GM23248 (cell line): ENCODE measurements around the gene ZNF444. TPM values are rescaled to one million over a fixed set of nuclear protein-coding genes. Genes with fewer than 3 reads are reported as not detected.
"Not testable (repeated sequence)": the region's sequence is repeated elsewhere in the genome, so short reads cannot be mapped to it uniquely, and the experiment has no call there.

Source experiments
- DNase-seq: peaks from one replicate; pipeline ENCODE4 v3.0.0-alpha.2; 2015
- H2AFZ ChIP-seq: fragments of 200-600 bp; sonication (generic); 2 replicates; pipeline ENCODE4 v1.6.1; 2016; ENCODE audit warnings: antibody characterized with exemption
- H3F3A ChIP-seq: fragments of 200-600 bp; sonication (generic); 2 replicates; pipeline ENCODE4 v1.6.1; 2016; ENCODE audit warnings: mild to moderate bottlenecking, antibody characterized with exemption, mixed run types; ENCODE audit not compliant: insufficient read depth
- H3K27ac ChIP-seq: fragments of 200-600 bp; sonication (generic); 2 replicates; pipeline ENCODE4 v1.5.1; 2016; ENCODE audit warnings: mild to moderate bottlenecking
- H3K27me3 ChIP-seq: fragments of 200-600 bp; sonication (generic); replicated peaks from 2 replicates; pipeline ENCODE4 v1.6.1; 2016; ENCODE audit warnings: mild to moderate bottlenecking; ENCODE audit not compliant: insufficient read depth
- H3K36me3 ChIP-seq: fragments of 200-600 bp; sonication (generic); 2 replicates; pipeline ENCODE4 v1.6.1; 2016; ENCODE audit warnings: low read depth, mild to moderate bottlenecking
- H3K4me1 ChIP-seq: fragments of 200-600 bp; sonication (generic); 2 replicates; pipeline ENCODE4 v1.6.1; 2016; ENCODE audit warnings: mild to moderate bottlenecking; ENCODE audit not compliant: insufficient read depth
- H3K4me2 ChIP-seq: fragments of 200-600 bp; sonication (generic); one replicate; pipeline ENCODE4 v1.6.1; 2016; ENCODE audit warnings: mild to moderate bottlenecking; ENCODE audit not compliant: unreplicated experiment
- H3K4me3 ChIP-seq: fragments of 200-600 bp; sonication (generic); 2 replicates; pipeline ENCODE4 v1.5.1; 2016; ENCODE audit warnings: mild to moderate bottlenecking
- H3K79me2 ChIP-seq: fragments of 200-600 bp; sonication (generic); 2 replicates; pipeline ENCODE4 v1.6.1; 2016; ENCODE audit warnings: mild to moderate bottlenecking; ENCODE audit not compliant: insufficient read depth
- H3K9ac ChIP-seq: fragments of 200-600 bp; sonication (generic); 2 replicates; pipeline ENCODE4 v1.6.1; 2016; ENCODE audit warnings: mild to moderate bottlenecking
- H3K9me2 ChIP-seq: fragments of 200-600 bp; sonication (generic); 2 replicates; pipeline ENCODE4 v1.6.1; 2016; ENCODE audit warnings: mixed run types, mild to moderate bottlenecking, moderate library complexity; ENCODE audit not compliant: insufficient read depth
- H3K9me3 ChIP-seq: fragments of 200-600 bp; sonication (generic); one replicate; pipeline ENCODE4 v1.6.1; 2017; ENCODE audit warnings: low read depth
- H4K20me1 ChIP-seq: fragments of 200-600 bp; sonication (generic); 2 replicates; pipeline ENCODE4 v1.6.0; 2016; ENCODE audit not compliant: insufficient read depth
- EZH2 ChIP-seq: fragments of 200-600 bp; sonication (generic); IDR thresholded peaks from 2 replicates; pipeline ENCODE4 v1.6.1; 2018; ENCODE audit warnings: antibody characterized with exemption, mild to moderate bottlenecking; ENCODE audit not compliant: insufficient read depth, poor library complexity, severe bottlenecking
- EZH2phosphoT487 ChIP-seq: fragments of 200-600 bp; sonication (generic); IDR thresholded peaks from 2 replicates; pipeline ENCODE4 v1.6.1; 2018; ENCODE audit warnings: antibody characterized with exemption, moderate library complexity, mild to moderate bottlenecking, low read depth; ENCODE audit not compliant: insufficient read depth
- WGBS, 2 experiments: methylation state at CpG; one replicate each; pipeline ENCODE4 v1.1.6; 2015 to 2017; ENCODE audit warnings: low lambda C conversion rate in 2 of 2, low coverage in 1 of 2; ENCODE audit errors: missing lambda C conversion rate in 2 of 2; 5-methylcytosine and 5-hydroxymethylcytosine counted together
- in situ Hi-C: fragments of 300-500 bp; cut with MboI; formaldehyde crosslinking; loops from 2 replicates; pipeline ENCODE4 v1.15.0; 2020
- polyA plus RNA-seq: library from polyadenylated mRNA; unstranded; fragments of >200 nt; fragmentation: Nextera tagmentation; extraction: Ambion mirVana; gene quantifications from 2 replicates; pipeline ENCODE4 v1.2.1, GENCODE V29; 2016
- total RNA-seq: library from RNA; depleted of rRNA; stranded (reverse); fragments of >200 nt; shearing (Covaris generic); gene quantifications from 2 replicates; pipeline ENCODE4 v1.2.3, GENCODE V29; 2014

The ZNF444 gene
- total and polyA plus RNA-seq, 2 experiments from 2014 or later: 7.7 to 21.8 TPM

- no peaks in the 10 kb centered on the region for H3K9me3 ChIP-seq
- no peaks in the 10 kb centered on the region for H3K79me2 ChIP-seq
- no peaks in the 10 kb centered on the region for H3K36me3 ChIP-seq
- H3K4me3 ChIP-seq: no peak overlapping the region
- H3K9ac ChIP-seq: no peak overlapping the region
- no peaks in the 10 kb centered on the region for H3K4me1 ChIP-seq
- 39 to 45% methylated on average over 12 of the region's 12 CpGs for WGBS, 2 experiments
- no peaks in the 10 kb centered on the region for H3F3A ChIP-seq
- no peak overlapping the region for H3K4me2 ChIP-seq
- H4K20me1 ChIP-seq: no peaks in the 10 kb centered on the region
- TF ChIP-seq EZH2 (no peak), EZH2phosphoT487 (no peak)
- no peak for DNase-seq
- H3K27me3 ChIP-seq: 0 out of 2 replicates have a peak, but pooled peaks cover 4% of the 10 kb centered on the region
- H2AFZ ChIP-seq: no peak overlapping the region
- in situ Hi-C loops: no loop called here
- H3K27ac ChIP-seq: no peak overlapping the region
- no peaks in the 10 kb centered on the region for H3K9me2 ChIP-seq
Observed at GRCh38 chr19:56193981-56194640, 53.0 kb downstream of the ZNF444 start.

- H3K27ac ChIP-seq, H4K20me1 ChIP-seq, H3F3A ChIP-seq, H3K4me2 ChIP-seq, H3K27me3 ChIP-seq, H3K36me3 ChIP-seq, H3K4me3 ChIP-seq, H3K4me1 ChIP-seq, DNase-seq, in situ Hi-C loops, H3K9ac ChIP-seq, H3K9me3 ChIP-seq, H3K79me2 ChIP-seq, H3K9me2 ChIP-seq, H2AFZ ChIP-seq: not testable (repeated sequence)
- WGBS, 2 experiments: 68 to 69% methylated on average over 23 of the region's 23 CpGs
Observed at GRCh38 chr19:56197646-56198045, 56.6 kb downstream of the ZNF444 start, which contains the start of gene ZSCAN5B. ZSCAN5B (minus strand) TSS chr19:56197783; CDS start chr19:56193052, 4,731 bp downstream.

DNA sequence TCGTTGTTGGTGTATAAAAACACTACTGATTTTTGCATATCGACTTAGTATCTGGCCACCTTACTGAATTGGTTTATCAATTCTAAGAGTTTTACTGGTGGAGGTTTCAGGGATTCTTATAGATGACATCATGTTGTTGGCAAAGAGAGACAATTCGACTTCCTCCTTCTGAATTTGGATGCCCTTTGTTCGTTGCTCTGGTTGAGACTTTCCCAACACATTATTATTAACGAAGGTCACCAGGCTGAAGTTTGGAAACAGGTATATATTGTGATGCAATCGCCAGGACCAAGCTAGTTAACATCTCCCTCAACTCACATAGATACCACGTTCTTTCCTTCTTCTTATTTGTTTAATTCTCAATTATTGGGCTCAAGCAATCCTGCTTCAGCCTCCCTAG is 58.6 kb downstream of the ZNF444 start:
- H3K79me2 ChIP-seq: no peaks in the 10 kb centered on the region
- DNase-seq: no peak
- no peaks in the 10 kb centered on the region for H3K4me1 ChIP-seq
- no peaks in the 10 kb centered on the region for H3K27me3 ChIP-seq
- H3K4me3 ChIP-seq: no peak overlapping the region
- H3K9me2 ChIP-seq: no peaks in the 10 kb centered on the region
- H3K4me2 ChIP-seq: no peak overlapping the region
- TF ChIP-seq EZH2 (no peak), EZH2phosphoT487 (no peak)
- H3F3A ChIP-seq: no peaks in the 10 kb centered on the region
- H3K36me3 ChIP-seq: no peaks in the 10 kb centered on the region
- no peaks in the 10 kb centered on the region for H4K20me1 ChIP-seq
- no peak overlapping the region for H2AFZ ChIP-seq
- no peaks in the 10 kb centered on the region for H3K9me3 ChIP-seq
- no peak overlapping the region for H3K27ac ChIP-seq
- WGBS, 2 experiments: 7 to 10% methylated on average over 7 of the region's 7 CpGs
- in situ Hi-C loops: no loop called here
- H3K9ac ChIP-seq: no peak overlapping the region

- TF ChIP-seq EZH2 (no peak), EZH2phosphoT487 (no peak)
- H3K4me2 ChIP-seq: no peak within 1 kb of the TSS
- in situ Hi-C loops: no loop called here
- H3K27ac ChIP-seq: no peak within 1 kb of the TSS
- H2AFZ ChIP-seq: no peak within 1 kb of the TSS
- H3K36me3 ChIP-seq: no peaks in the 10 kb centered on the region
- H3K4me3 ChIP-seq: no peak within 1 kb of the TSS
- H3K9me2 ChIP-seq: no peaks in the 10 kb centered on the region
- no peaks in the 10 kb centered on the region for H3K9me3 ChIP-seq
- H4K20me1 ChIP-seq: no peaks in the 10 kb centered on the region
- H3K27me3 ChIP-seq: no peaks in the 10 kb centered on the region
- no peaks in the 10 kb centered on the region for H3K4me1 ChIP-seq
- no peaks in the 10 kb centered on the region for H3K79me2 ChIP-seq
- WGBS, 2 experiments: 2 to 9% methylated on average over 3 of the region's 3 CpGs
- no peaks in the 10 kb centered on the region for H3F3A ChIP-seq
- DNase-seq: no peak
- H3K9ac ChIP-seq: no peak within 1 kb of the TSS
Observed at GRCh38 chr19:56201973-56202372, 60.9 kb downstream of the ZNF444 start, which contains the start of gene ZSCAN5C. ZSCAN5C (plus strand) TSS chr19:56202273; CDS start chr19:56205914, 3,641 bp downstream.

GRCh38 chr19:56207581-56207980 is 66.5 kb downstream of the ZNF444 start:
- H2AFZ ChIP-seq, H3K4me3 ChIP-seq, H4K20me1 ChIP-seq, H3K27ac ChIP-seq, H3K4me1 ChIP-seq, H3K4me2 ChIP-seq, H3K9me2 ChIP-seq, H3K9ac ChIP-seq, in situ Hi-C loops, H3K79me2 ChIP-seq, H3F3A ChIP-seq, H3K36me3 ChIP-seq, H3K27me3 ChIP-seq, H3K9me3 ChIP-seq, DNase-seq: not testable (repeated sequence)
- WGBS, 2 experiments: 30 to 49% methylated on average over 4 to 5 of the region's 5 CpGs
